Endothelial cell of umbilical vein (primary cell): ENCODE results near the gene GALNT3.

ENCODE experiments used
- EZH2 ChIP-seq: IDR thresholded peaks from 2 replicates; pipeline ENCODE4 v1.6.1; 2012; ENCODE audit warnings: borderline replicate concordance, low read depth, mild to moderate bottlenecking, moderate library complexity, low read length, inconsistent platforms; ENCODE audit not compliant: severe bottlenecking
- FOS ChIP-seq: IDR thresholded peaks from 2 replicates; pipeline ENCODE4 v1.6.1; 2011; ENCODE audit warnings: mild to moderate bottlenecking, low read length, moderate library complexity, borderline replicate concordance; ENCODE audit not compliant: insufficient read depth
- MYC ChIP-seq: IDR thresholded peaks from one replicate; pipeline ENCODE4 v1.6.1; 2011; ENCODE audit warnings: mild to moderate bottlenecking, low read depth, low read length
- POLR2A ChIP-seq: IDR thresholded peaks from 2 replicates; pipeline ENCODE4 v1.6.1; 2012; ENCODE audit warnings: low read depth, mild to moderate bottlenecking, control low read depth, low read length
- TF ChIP-seq, protein P1 (sequence below), 2 donors: IDR thresholded peaks; 1 replicate in 1 of 2; 2 replicates in 1 of 2; pipeline ENCODE4 v1.5.1; 2011; ENCODE audit warnings: low read length in 2 of 2, mild to moderate bottlenecking in 2 of 2, moderate library complexity in 2 of 2, control low read depth in 1 of 2, inconsistent platforms in 1 of 2, low read depth in 1 of 2; ENCODE audit not compliant: insufficient read depth in 1 of 2; ENCODE audit errors: extremely low read depth in 1 of 2

DNA sequence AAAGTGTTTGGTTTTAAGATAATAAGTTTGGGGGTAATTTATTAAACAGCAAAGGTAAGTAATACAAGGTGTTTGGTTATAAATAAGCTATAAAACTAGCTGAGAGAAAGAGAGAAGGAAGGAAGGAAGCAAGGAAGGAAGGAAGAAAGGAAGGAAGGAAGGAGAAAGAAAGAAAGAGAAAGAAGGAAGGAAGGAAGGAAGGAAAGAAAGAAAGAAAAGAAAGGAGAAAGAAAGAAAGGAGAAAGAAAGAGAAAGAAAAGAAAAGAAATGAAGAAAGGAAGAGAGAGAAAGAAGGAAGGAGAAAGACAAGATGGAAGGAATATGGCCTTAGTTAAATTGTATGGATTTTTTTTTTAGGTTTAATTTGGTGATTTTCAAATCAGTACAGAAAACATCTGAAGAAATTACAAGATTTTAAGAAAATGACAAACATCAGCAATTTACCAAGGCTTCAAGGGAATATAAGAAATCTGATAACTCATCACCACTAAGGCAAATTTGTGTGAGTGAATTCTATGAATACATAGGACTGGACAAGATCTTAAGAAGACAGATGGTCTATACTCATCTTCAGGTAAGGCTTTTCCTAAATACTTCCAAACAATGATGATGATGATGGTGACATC lies 46.4 kb upstream of the GALNT3 start:
- TF ChIP-seq POLR2A (no peak), MYC (no peak), FOS (no peak), EZH2 (no peak)
- TF ChIP-seq, protein P1, sequence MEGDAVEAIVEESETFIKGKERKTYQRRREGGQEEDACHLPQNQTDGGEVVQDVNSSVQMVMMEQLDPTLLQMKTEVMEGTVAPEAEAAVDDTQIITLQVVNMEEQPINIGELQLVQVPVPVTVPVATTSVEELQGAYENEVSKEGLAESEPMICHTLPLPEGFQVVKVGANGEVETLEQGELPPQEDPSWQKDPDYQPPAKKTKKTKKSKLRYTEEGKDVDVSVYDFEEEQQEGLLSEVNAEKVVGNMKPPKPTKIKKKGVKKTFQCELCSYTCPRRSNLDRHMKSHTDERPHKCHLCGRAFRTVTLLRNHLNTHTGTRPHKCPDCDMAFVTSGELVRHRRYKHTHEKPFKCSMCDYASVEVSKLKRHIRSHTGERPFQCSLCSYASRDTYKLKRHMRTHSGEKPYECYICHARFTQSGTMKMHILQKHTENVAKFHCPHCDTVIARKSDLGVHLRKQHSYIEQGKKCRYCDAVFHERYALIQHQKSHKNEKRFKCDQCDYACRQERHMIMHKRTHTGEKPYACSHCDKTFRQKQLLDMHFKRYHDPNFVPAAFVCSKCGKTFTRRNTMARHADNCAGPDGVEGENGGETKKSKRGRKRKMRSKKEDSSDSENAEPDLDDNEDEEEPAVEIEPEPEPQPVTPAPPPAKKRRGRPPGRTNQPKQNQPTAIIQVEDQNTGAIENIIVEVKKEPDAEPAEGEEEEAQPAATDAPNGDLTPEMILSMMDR (IDR thresholded peaks at IDR 0.05; ENCODE audit: extremely low read depth in 1 of 2, insufficient read depth in 1 of 2, low read depth in 1 of 2, low read length in 2 of 2): no peak
